Loucy (cell line): Measurements from ENCODE around the gene PPAN.

ENCODE experiments used
- EZH2phosphoT487 ChIP-seq: fragments of 200-600 bp; IDR thresholded peaks from 2 replicates; pipeline ENCODE4 v1.6.1; 2018; ENCODE audit warnings: antibody characterized with exemption, mild to moderate bottlenecking, moderate library complexity, borderline replicate concordance
- TF ChIP-seq, protein P1 (sequence below): fragments of 200-600 bp; sonication (generic); conservative IDR thresholded peaks from 2 replicates; pipeline ENCODE4 v1.5.1; 2014; ENCODE audit warnings: mild to moderate bottlenecking, antibody characterized with exemption, low read length

GRCh38 chr19:10126213-10126639 is 20.1 kb downstream of the PPAN start:
- TF ChIP-seq, protein P1, sequence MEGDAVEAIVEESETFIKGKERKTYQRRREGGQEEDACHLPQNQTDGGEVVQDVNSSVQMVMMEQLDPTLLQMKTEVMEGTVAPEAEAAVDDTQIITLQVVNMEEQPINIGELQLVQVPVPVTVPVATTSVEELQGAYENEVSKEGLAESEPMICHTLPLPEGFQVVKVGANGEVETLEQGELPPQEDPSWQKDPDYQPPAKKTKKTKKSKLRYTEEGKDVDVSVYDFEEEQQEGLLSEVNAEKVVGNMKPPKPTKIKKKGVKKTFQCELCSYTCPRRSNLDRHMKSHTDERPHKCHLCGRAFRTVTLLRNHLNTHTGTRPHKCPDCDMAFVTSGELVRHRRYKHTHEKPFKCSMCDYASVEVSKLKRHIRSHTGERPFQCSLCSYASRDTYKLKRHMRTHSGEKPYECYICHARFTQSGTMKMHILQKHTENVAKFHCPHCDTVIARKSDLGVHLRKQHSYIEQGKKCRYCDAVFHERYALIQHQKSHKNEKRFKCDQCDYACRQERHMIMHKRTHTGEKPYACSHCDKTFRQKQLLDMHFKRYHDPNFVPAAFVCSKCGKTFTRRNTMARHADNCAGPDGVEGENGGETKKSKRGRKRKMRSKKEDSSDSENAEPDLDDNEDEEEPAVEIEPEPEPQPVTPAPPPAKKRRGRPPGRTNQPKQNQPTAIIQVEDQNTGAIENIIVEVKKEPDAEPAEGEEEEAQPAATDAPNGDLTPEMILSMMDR, result no peak
- TF ChIP-seq EZH2phosphoT487, result no peak
